ENCODE measurements around the gene LIPI. TPM values are rescaled to one million over a fixed set of nuclear protein-coding genes. Genes with fewer than 3 reads are reported as not detected.
"Not testable (repeated sequence)": the region's sequence is repeated elsewhere in the genome, so short reads cannot be mapped to it uniquely, and the experiment has no call there.

Gene LIPI
- total and polyA plus RNA-seq, 12 donors, result not detected

DNA sequence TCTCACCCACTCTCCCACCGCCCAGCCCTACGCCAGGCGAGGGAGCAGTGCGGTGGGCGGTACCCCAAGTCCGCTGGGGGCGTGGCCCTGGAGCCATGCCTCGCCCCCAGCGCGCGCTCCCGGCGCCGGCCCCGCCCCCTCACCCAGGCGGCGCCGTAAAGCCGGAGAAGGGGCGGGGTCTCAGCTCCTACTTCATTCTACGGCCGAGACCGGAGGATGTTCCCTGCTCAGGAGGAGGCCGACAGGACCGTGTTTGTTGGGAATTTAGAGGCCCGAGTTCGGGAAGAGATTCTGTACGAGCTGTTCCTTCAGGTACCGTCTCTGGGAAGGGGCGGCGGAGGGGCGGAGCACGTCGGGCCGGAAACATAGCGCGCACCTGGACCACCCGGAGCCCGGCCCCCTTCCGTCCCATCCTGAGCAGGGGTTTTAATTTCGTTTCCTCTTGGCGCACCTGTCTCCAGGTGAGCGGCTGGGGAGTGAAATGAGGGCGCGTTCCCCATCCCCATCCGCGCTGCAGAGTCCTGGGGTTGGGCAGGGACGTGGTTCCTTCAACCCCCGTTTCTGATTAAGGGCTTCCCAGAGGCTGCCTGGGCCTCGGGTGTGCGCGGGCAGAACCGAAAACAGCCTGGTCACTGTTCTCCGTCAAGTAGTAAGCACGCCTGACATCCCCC, 5.4 kb upstream of the LIPI start, which contains the start of gene RBM11:
TSS of gene RBM11 (plus strand) at position 187 of the 671 bp plus-strand sequence. CDS start at position 217, 30 bp downstream.
- intact Hi-C loops (cut with DNase I), result no loop called here
- peak within 1 kb of the TSS in 9 of 10 donors; percentile 34 to 63 (median 57) for H3K4me3 ChIP-seq
- H3K27me3 ChIP-seq, result peaks cover 0 to 34% (median 17%) of the 10 kb centered on the region in 7 donors
- WGBS, 2 donors, result 1 to 2% methylated on average over 55 of the region's 55 CpGs
- peak; percentile 68 to 99 (median 92) for ATAC-seq
- TF ChIP-seq, protein P1, sequence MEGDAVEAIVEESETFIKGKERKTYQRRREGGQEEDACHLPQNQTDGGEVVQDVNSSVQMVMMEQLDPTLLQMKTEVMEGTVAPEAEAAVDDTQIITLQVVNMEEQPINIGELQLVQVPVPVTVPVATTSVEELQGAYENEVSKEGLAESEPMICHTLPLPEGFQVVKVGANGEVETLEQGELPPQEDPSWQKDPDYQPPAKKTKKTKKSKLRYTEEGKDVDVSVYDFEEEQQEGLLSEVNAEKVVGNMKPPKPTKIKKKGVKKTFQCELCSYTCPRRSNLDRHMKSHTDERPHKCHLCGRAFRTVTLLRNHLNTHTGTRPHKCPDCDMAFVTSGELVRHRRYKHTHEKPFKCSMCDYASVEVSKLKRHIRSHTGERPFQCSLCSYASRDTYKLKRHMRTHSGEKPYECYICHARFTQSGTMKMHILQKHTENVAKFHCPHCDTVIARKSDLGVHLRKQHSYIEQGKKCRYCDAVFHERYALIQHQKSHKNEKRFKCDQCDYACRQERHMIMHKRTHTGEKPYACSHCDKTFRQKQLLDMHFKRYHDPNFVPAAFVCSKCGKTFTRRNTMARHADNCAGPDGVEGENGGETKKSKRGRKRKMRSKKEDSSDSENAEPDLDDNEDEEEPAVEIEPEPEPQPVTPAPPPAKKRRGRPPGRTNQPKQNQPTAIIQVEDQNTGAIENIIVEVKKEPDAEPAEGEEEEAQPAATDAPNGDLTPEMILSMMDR (IDR thresholded peaks at IDR 0.05), result no peak
- no peaks in the 10 kb centered on the region for H3K36me3 ChIP-seq
- no peaks in the 10 kb centered on the region for H3K9me3 ChIP-seq
- peak; percentile 29 to 54 for DNase-seq
- H3K4me1 ChIP-seq, result peaks cover 0 to 8% (median 0%) of the 10 kb centered on the region in 9 donors
- no peak within 1 kb of the TSS for H3K27ac ChIP-seq

GRCh38 chr21:14213164-14213563, 2.4 kb upstream of the LIPI start:
- Histone ChIP-seq H3K27me3 (peaks cover 0 to 43% (median 17%) of the 10 kb centered on the region in 7 donors), H3K9me3 (no peaks in the 10 kb centered on the region), H3K4me3 (no peak overlapping the region), H3K27ac (no peak overlapping the region), H3K4me1 (peaks cover 0 to 8% (median 0%) of the 10 kb centered on the region in 9 donors), H3K36me3 (no peaks in the 10 kb centered on the region)
- intact Hi-C loops (cut with DNase I), result no loop called here
- DNase-seq (no peak), ATAC-seq (no peak)
- TF ChIP-seq, protein P1 (IDR thresholded peaks at IDR 0.05), result no peak

- TF ChIP-seq, protein P1 (IDR thresholded peaks at IDR 0.05), result no peak
- Histone ChIP-seq H3K4me1 (no peaks in the 10 kb centered on the region), H3K4me3 (no peak overlapping the region), H3K27ac (no peak overlapping the region), H3K27me3 (peaks cover 0 to 9% (median 0%) of the 10 kb centered on the region in 7 donors), H3K36me3 (no peaks in the 10 kb centered on the region), H3K9me3 (peaks cover 0 to 3% (median 0%) of the 10 kb centered on the region in 11 donors)
- DNase-seq (no peak), ATAC-seq (no peak)
- intact Hi-C loops (cut with DNase I), result no loop called here
Observed at GRCh38 chr21:14206222-14206621, 4.5 kb downstream of the LIPI start.

DNA sequence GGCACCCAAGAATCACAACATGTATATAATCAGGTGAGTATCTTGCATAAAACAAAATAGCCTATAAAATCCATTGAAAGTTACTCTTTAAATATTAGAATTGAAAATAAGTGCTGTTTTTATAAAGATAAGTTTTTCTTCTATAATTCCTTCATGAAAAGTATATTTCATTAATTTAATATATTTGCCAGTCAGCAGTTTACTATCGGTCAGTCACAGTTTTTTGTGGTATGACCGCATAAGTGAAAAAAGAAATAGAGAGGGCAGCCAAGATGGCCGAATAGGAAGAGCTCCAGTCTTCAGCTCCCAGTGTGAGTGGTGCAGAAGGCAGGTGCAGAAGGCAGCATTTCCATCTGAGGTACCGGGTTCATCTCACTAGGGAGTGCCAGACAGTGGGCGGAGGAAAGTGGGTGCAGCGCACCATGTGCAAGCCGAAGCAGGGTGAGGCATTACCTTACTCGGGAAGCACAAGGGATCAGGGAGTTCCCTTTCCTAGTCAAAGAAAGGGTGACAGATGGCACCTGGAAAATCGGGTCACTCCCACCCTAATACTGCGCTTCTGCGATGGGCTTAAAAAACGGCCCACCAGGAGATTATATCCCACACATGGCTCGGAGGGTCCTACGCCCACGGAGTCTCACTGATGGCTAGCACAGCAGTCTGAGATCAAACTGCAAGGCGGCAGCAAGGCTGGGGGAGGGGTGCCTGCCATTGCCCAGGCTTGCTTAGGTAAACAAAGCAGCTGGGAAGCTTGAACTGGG, 44.1 kb downstream of the LIPI start:
- H3K27ac ChIP-seq; H3K9me3 ChIP-seq; intact Hi-C loops (cut with DNase I); ATAC-seq; H3K36me3 ChIP-seq; H3K4me1 ChIP-seq; DNase-seq; H3K27me3 ChIP-seq; H3K4me3 ChIP-seq: not testable (repeated sequence)
- WGBS, 2 donors, result 80 to 83% methylated on average over 16 of the region's 16 CpGs

GRCh38 chr21:14143999-14144398, 66.8 kb downstream of the LIPI start:
- Histone ChIP-seq H3K27ac (no peak overlapping the region), H3K36me3 (no peaks in the 10 kb centered on the region), H3K4me1 (no peaks in the 10 kb centered on the region), H3K4me3 (no peak overlapping the region), H3K27me3 (no peaks in the 10 kb centered on the region), H3K9me3 (no peaks in the 10 kb centered on the region)
- ATAC-seq (no peak), DNase-seq (no peak)
- TF ChIP-seq, protein P1 (IDR thresholded peaks at IDR 0.05), result no peak
- intact Hi-C loops (cut with DNase I), result no loop called here
